HG03457 (cell line): ENCODE measurements around the gene UGT2B17.
"Not testable (repeated sequence)": the region's sequence is repeated elsewhere in the genome, so short reads cannot be mapped to it uniquely, and the experiment has no call there.

Experiments
- ATAC-seq: cut with Tn5 transposase; IDR thresholded peaks from one replicate; pipeline ENCODE4 v1.9.1; 2021; ENCODE audit warnings: moderate number of reproducible peaks; ENCODE audit not compliant: unreplicated experiment

The UGT2B17 gene

DNA sequence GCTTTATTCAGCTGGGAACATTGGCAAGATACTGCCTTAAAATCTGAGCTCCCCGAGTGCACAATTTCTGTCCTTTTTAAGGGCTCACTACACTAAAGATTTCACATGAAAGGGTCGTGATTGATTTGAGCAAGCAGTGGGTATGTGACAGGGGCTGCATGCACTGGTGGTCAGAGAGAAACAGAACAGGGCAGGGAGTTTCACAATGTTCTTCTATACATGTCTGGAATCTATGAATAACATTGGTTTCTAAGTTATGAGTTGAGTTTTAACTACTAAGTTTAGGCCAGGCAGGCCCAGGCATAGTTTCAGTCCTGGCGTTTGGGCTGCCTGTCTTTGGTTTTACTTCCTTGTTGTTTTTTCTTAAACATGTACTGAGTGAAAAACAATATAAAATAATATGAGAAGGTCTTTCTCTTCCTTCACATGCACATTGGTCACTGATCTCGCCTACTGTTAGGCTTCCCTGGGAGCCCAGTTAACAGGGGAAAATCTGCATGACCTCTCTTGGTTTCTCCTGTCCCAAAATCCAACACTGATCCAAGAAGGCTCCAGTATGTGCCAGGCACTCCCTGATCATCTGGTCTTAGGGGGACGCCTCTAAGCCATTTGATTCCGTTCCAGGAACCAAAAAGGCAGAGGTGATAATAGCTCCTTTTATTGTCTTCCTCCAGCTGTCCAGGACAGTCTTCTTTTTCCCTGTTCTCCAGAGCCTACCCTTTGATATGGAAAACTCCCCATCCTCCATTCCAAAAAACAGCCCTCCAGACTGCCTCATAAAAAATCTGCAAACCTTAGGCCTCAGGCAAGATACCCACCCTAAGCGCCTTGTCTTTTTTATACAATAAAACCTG, at the start of gene UGT2B17:
UGT2B17 (minus strand) TSS at position 51 of the 854 bp plus-strand sequence. CDS start 7,838 bp downstream, outside the sequence.
- ATAC-seq = peak; percentile 82

DNA sequence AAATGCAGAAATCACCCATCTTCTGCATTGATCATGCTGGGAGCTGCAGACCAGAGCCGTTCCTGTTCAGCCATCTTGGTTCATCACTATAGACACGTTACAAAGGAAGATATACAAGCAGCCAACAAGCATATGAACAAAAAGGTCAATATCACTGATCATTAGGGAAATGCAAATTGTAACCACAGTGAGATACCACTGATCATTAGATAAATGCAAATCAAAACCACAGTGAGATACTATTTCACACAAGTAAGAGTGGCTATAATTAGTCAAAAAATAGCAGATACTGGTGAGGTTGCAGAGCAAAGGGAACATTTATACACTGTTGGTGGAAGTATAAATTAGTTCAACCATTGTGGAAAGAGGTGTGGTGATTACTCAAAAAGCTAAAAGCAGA, 46.6 kb upstream of the UGT2B17 start:
- ATAC-seq = not testable (repeated sequence)

DNA sequence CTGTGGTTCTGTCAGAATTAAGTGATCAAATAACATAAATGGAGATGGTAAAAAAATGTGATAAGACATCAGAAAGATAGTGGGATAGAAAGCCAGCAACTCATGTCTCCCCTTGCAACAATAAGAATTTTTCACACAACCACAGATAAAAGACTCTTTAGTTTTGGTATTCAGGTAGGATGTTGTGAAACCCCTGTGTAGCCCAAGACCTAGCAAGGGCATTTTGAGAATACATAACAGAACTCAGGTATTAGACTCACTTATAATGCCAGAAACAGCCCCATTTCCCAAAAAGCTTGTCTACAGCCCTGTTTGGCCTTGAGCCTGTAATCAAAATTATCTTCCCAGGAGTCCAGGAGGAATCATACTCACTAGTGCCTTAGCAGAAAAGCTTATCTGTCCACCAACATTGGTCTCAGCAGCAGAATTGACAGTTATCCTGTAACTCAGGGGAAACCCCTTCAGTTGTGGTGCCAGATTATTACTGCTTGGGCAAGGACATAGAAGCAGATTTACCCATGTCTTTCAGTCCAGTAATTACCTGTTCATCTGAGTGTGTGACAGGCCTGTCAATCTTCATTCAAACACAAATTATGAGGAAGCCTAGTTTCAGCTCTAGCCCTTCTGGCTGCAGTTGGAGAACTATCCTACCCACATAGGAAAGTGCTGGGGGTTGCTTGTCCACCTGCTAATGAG, 41.0 kb upstream of the UGT2B17 start:
- ATAC-seq = no peak

DNA sequence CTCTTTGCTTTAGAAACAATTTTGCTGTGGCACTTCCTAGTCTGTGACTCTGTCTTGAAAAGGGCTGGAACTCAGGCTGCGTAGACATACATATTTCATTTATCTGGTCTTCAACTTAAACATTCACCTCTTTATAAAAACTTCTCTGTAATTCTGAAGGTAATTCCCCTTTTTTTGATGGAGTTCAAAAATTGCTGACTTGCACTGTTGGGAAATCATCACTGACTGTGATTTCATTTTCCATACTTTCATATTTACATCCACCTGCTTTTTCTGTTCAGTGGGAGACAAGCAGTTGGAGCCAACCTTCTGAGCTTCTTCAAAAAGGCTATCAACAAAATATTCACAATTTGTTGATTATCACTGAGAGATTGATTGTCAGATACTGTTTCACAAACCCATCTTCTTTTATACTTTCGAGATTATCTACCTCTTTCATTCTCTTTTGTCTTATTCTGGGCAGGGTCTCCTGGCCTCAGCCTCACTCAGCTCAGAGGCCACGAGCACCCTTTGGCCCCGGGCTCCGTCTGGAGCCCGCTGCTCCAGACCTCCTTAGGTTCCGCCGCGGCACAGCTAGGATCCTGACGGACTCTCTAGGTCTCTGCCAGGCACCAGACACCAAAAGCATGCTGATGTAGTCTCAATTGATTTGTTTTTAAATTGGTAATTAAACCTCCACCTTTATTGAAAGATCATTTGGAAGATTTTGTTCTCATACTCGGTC, 39.7 kb upstream of the UGT2B17 start:
- no peak for ATAC-seq

DNA sequence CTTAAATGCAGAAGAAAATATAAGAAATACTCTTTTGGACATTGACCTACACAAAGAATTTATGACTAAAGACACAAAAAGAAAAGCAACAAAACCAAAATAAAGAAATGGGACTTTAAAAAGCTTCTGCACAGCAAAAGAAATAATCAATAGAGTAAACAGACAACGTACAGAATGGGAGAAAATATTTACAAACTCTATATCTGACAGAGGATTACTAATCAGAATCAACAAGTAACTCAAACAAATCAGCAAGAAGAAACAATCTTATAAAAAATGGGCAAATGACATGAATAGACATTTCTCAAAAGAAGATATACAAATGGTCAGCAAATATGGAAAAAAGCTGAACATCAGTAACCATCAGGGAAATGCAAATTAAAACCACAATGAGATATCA, 37.6 kb upstream of the UGT2B17 start:
- no peak for ATAC-seq

DNA sequence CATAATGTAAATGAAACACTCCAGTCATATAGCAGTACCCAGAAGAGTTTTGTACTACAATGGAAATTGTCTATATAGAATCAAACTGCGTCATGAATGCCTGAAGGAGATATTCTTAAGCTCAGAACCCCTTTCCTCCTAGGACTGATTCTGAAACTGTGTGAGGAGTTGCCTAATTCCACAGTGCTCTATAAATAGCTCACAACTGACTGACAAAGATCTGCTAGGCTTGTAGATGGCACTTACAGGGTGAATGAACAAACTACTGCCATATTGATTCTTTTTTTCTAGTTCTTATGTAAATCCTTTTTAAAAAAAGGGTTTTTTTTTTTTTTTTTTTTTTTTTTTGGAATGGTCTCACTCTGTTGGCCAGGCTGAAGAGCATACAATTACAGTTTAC, 30.1 kb upstream of the UGT2B17 start:
- no peak for ATAC-seq

DNA sequence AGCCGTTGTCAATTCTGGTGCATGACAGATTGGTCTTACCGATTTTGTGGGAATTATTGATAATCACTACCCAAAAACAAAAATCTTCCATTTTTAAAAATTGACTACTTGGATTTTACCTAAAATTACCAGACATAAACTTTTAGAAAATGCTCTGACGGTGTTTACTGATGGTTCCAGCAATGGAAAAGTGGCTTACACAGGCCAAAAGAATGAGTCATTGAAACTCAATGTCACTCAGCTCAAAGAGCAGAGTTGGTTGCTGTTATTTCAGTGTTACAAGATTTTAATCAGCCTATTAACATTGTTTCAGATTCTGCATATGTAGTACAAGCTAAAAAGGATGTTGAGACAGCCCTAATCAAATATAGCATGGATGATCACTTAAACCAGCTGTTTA, 23.0 kb upstream of the UGT2B17 start:
- ATAC-seq = no peak

DNA sequence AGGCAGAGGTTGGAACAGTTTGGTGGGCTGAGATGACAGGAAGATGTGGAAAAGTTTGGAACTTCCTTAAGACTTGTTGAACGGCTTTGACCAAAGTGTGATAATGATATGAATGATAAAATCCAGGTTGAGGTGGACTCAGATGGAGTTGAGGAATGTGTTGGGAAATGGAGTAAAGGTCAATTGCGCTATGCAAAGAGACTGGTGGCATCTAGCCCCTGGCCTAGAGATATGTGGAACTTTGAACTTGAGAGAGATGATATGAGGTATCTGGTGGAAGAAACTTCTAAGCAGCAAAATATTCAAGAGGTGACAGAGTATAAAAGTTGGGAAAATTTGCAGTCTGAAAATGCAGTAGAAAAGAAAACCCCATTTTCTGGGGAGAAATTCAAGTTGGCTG, 21.4 kb upstream of the UGT2B17 start:
- no peak for ATAC-seq

DNA sequence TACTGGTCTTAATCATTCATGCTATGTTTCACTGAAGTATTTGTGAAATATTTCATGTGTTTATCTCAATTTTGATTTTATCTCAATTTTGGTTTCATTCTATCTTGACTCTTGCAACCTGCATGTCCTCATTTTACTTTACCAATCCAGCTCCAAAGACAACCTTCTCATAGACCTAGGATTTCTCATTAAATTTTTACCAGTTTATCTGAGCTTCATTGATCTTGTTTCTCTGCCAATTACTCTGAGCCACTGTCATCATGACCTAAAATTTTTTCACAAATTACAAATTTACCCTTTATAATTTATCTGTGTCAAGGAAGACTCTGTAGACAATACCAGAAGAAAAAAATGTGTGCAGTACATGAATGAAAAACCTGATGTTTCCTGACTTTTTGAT, 18.6 kb upstream of the UGT2B17 start:
- no peak for ATAC-seq

DNA sequence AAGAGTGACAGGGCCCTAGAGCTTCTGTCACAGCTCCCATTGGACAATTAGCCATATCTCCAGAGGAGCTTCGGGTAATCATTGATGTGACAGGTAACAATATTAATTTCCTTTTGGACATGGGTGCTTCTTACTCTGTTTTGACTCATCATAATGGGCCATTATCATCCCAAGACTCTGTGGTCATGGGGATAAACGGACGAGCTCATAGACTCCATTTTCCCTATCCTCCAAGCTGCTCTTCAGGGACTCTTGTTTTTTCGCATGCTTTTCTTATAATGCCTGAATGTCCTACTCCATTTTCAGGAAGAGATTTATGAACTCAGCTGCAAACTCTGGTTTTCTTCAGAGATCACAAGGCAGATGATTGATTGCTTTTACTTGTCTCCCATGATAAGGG, 17.0 kb upstream of the UGT2B17 start:
- ATAC-seq = no peak

DNA sequence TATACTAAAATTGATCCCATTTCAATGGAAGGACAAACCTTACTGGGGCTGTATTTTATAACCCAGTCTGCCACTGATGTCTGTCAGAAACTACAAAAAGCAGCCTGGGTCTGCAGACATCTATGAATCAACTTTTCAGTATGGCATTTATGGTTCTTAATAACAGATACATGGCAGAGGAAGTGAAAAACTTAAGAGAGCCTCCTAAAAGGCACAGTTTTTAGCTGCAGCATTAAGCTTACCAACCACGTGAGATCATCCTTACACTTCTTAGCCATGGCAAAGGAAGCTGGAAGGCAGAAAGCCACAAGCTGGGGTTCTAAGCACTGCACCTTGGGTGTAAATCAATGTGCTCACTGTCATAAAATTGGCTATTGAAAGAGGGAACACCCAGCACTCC, 16.6 kb upstream of the UGT2B17 start:
- ATAC-seq = no peak

DNA sequence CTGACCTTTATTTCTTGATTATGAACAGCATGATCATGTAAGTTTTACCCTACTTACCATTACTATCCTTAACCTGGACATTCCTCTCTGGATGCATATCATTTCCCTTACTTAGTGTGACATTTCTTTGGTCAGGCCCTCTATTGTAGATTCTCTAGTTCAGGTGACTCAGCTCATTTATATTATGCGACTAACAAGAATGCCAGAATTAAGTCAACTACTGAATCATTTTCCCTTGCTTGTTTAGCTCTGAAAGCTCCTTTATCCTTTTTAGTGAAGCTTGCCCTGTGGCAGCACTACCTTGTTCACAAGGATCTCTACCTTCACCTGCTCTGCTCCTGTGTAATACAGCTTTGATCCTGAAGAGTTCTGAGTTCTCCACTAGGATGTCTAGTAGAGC, 15.1 kb upstream of the UGT2B17 start:
- no peak for ATAC-seq

DNA sequence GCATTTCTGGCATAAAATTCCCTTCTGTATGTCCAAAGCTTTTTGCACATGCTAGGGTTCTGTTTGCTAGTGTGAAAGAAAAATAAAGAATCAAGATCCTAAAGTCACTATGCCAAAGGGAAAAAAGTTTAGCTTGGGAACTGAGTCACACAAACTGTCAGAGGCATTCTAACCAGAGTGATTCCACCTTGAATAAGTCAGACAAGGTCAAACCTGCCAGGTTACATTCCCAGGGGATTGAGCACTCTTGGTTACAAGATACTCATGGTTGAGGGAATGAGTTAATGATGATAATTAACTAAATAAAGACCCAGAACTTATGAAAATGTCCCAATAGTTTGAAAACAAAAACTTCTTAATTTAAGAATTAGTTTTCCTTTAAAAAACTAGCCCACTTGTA, 13.7 kb upstream of the UGT2B17 start:
- ATAC-seq = no peak

DNA sequence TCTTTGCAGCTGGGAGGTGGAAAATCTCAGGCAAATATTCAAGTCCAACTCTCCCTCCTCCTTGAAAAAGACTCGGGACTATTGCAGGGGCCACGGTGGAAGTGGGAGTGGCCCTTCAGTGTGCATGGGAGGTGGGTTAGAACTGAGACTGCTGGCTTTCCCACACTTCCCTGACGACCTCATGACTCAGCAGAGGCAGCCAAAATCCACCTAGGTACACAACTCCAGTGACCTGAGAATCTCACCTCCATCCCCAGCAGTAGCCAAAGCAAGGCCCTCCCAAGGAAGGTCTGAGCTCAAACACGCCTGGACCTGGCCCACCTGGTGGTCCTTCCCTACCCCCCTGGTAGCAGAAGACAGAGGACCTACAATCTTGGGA, 6.2 kb upstream of the UGT2B17 start:
- no peak for ATAC-seq

DNA sequence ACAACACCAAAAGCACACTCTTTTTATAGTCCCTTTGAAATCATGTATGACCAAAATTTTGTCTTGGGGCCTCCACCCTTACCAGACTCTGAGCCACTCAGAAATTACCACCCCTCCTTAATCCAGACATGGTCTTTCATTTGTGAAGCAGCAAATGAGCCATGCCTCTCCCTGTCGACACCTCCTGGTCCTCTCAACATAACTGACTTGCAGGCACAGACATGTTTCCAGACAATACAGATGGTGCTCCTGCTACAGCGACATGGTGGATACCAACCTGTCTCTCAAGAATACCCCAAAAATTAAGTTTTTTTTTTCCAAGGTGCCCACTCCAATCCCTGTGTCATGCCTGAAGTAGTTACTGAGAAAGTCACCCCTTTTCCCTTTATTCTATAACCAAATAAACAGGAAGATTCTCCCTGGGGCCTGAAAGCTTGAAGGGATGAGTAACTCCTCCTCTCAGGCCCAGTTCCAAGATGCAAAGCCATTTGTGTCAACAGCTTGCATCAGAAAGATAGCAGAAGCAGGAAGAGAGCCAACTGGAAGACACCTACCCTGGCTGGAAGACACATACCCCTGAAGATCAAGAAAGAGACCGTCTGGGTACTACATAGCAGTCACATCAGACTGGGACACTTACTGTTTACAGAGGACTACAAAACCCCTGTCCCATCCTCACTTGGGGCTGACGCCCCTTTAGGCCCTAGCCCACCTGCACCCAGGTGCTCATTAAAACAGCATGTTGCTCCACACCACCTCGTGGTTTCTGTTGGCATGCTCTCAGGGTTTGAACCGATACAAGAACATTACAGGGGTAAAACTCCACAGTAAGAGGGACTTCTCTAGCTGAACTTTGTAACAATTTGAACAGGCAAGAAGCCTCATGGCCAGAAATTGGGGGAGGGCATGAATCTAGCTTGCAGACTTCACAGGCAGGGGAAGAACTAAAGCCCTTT, 5.5 kb upstream of the UGT2B17 start:
- ATAC-seq = no peak

DNA sequence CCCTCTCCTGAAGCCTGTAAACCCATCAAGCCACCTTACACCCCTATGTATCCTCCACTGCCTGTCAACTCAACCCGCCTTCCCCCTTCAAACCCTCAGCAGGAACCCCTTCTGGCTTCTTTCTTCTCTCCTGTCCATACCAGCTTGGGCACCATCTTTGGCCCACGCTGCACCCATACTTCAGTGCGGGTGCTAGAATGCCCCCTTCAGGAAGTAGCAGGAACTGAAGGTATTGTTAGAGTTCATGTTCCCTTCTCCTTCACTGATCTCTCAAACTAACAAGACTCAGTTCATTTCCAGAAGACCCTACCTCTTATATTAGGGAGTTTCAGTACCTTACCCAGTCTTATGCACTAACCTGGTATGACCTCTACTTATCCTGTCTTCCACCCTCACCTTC, 1.5 kb upstream of the UGT2B17 start:
- no peak for ATAC-seq

DNA sequence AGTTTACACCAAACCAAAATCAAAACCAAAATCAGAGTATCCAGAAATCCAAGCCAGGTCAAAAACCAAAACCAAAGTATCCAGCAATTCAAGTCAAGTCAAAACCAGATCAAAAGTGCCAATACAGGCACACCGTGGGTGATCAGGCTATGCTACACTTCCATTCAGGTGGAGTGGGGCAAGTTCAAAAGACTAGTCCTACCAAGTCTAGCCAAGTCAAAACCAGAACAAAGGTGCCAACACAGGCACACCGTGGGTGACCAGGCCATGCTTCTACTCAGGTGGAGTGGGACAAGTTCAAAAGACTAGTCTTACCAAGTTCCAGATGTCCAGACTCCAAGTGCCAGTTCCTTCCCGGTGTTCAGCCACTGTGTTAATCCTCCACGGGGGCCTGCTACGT, 486 bp downstream of the UGT2B17 start:
- not testable (repeated sequence) for ATAC-seq

DNA sequence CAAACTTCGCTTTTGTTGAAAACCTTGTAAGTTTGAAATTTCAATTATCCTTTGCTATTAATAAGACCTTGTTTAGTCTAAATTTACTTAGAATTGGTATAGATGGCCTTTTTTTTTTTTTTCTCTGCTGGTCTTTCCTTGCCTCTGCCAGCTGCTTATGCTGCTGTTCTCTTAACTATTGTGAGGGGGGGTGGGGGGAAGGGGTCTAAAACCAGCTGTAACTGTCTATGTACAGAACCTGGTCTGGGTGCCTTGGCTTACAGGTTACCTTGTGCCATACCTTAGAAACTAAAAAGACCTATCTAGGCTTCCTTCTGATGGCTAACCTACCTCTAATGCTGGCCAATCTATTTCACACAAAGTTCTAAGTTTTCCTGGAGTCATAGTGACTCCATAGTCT, 1.0 kb downstream of the UGT2B17 start:
- ATAC-seq = no peak

DNA sequence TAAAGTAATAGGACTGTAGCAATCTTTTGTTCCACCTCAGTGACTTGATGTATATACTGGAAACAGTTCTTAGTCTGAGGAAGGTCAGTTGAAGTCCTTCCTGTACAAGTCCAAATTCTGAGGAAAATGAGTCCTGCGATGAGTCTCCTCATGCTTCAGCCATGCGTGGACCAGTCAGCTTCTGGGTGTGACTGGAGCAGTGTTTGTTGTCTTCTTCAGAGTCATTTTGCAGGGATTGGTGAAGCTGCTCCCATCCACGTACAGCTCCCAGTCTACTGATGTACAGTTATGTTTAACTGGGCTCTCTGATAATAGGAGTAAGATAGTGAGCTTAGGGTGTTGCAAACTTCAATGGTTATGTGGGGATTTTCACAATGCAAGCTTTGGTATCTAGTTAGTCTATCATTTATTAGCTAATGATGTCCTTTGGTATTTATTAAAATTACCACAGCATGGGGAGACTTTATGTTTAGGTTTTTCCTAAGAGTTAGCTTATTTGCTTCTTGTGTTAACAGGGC, 3.4 kb downstream of the UGT2B17 start:
- ATAC-seq = no peak

DNA sequence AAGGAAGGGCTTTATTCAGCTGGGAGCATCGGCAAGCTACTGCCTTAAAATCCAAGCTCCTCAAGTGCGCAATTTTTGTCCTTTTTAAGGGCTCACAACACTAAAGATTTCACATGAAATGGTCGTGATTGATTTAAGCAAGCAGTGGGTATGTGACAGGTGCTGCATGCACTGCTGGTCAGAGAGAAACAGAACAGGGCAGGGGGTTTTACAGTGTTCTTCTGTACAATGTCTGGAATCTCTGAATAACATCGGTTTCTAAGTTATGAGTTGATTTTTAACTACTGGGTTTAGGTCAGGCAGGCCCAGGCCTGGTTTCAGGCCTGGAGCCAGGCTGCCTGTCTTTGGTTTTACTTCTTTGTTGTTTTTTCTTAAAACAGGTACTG, 6.0 kb downstream of the UGT2B17 start:
- ATAC-seq = no peak
